Neuronal stem cell (in vitro differentiated cells): ENCODE measurements around the gene LIMS4.
"Not testable (repeated sequence)": the region's sequence is repeated elsewhere in the genome, so short reads cannot be mapped to it uniquely, and the experiment has no call there.

Source experiments
- DNase-seq: peaks from one replicate; pipeline ENCODE4 v3.0.0-alpha.2; 2013; ENCODE audit warnings: low spot score
- H2AFZ ChIP-seq: one replicate; pipeline ENCODE4 v1.6.1; 2013; ENCODE audit warnings: mild to moderate bottlenecking, low read length, inconsistent platforms
- H2AK5ac ChIP-seq: 2 replicates; pipeline ENCODE4 v1.6.1; 2013; ENCODE audit warnings: low read depth, mild to moderate bottlenecking, inconsistent platforms, low read length, moderate library complexity, mixed read lengths
- H2BK120ac ChIP-seq: 2 replicates; pipeline ENCODE4 v1.6.1; 2013; ENCODE audit warnings: low read depth, mild to moderate bottlenecking, inconsistent platforms, low read length, moderate library complexity, mixed read lengths
- H2BK12ac ChIP-seq: one replicate; pipeline ENCODE4 v1.6.1; 2013; ENCODE audit warnings: low read length, inconsistent platforms
- H2BK15ac ChIP-seq: 2 replicates; pipeline ENCODE4 v1.6.1; 2013; ENCODE audit warnings: mild to moderate bottlenecking, low read length, inconsistent platforms, mixed read lengths
- H2BK5ac ChIP-seq: one replicate; pipeline ENCODE4 v1.6.1; 2013; ENCODE audit warnings: inconsistent platforms, mild to moderate bottlenecking, low read length, moderate library complexity
- H3K14ac ChIP-seq: one replicate; pipeline ENCODE4 v1.6.1; 2013; ENCODE audit warnings: low read length, inconsistent platforms
- H3K18ac ChIP-seq: 2 replicates; pipeline ENCODE4 v1.6.1; 2013; ENCODE audit warnings: low read length, inconsistent platforms
- H3K23ac ChIP-seq: 2 replicates; pipeline ENCODE4 v1.6.1; 2013; ENCODE audit warnings: low read depth, mild to moderate bottlenecking, mixed read lengths, low read length, inconsistent platforms; ENCODE audit not compliant: poor library complexity
- H3K27ac ChIP-seq: replicated peaks from 3 replicates; pipeline ENCODE4 v1.5.1; 2013; ENCODE audit warnings: low read length, inconsistent platforms
- H3K27me3 ChIP-seq, 3 experiments: 2 replicates each; pipeline ENCODE4 v1.6.1; 2013; ENCODE audit warnings: low read length in 3 of 3, mild to moderate bottlenecking in 2 of 3, inconsistent platforms in 1 of 3, low read depth in 1 of 3, mixed read lengths in 1 of 3, moderate library complexity in 1 of 3; ENCODE audit not compliant: control insufficient read depth in 3 of 3, insufficient read depth in 3 of 3
- H3K36me3 ChIP-seq, 2 donors: replicated peaks in 1 of 2; 2 replicates each; pipeline ENCODE4 v1.6.1; 2013; ENCODE audit warnings: low read length in 2 of 2; ENCODE audit not compliant: control insufficient read depth in 2 of 2, insufficient read depth in 2 of 2
- H3K4ac ChIP-seq: 2 replicates; pipeline ENCODE4 v1.6.1; 2013; ENCODE audit warnings: inconsistent platforms, mild to moderate bottlenecking, low read length, moderate library complexity
- H3K4me1 ChIP-seq, 2 donors: 1 replicate in 1 of 2; 2 replicates in 1 of 2; pipeline ENCODE4 v1.6.1; 2013; ENCODE audit warnings: low read length in 2 of 2, low read depth in 1 of 2; ENCODE audit not compliant: control insufficient read depth in 2 of 2, insufficient read depth in 1 of 2
- H3K4me2 ChIP-seq: one replicate; pipeline ENCODE4 v1.6.1; 2013; ENCODE audit warnings: mild to moderate bottlenecking, low read length, inconsistent platforms; ENCODE audit not compliant: insufficient read depth, poor library complexity, severe bottlenecking
- H3K4me3 ChIP-seq, 2 donors: 2 replicates each; pipeline ENCODE4 v1.5.1; 2013; ENCODE audit warnings: low read length in 2 of 2, mild to moderate bottlenecking in 2 of 2, inconsistent platforms in 1 of 2, moderate library complexity in 1 of 2
- H3K79me1 ChIP-seq: one replicate; pipeline ENCODE4 v1.6.1; 2013; ENCODE audit warnings: low read depth, mild to moderate bottlenecking, inconsistent platforms, low read length, moderate library complexity
- H3K9ac ChIP-seq: one replicate; pipeline ENCODE4 v1.6.1; 2013; ENCODE audit warnings: mild to moderate bottlenecking, low read depth, low read length, inconsistent platforms; ENCODE audit not compliant: poor library complexity
- H3K9me3 ChIP-seq, 2 donors: replicated peaks in 1 of 2; 2 replicates each; pipeline versions ENCODE3 to v1.6.1; 2013; ENCODE audit warnings: low read length in 2 of 2, mild to moderate bottlenecking in 2 of 2, inconsistent platforms in 1 of 2, low read depth in 1 of 2, mixed read lengths in 1 of 2, moderate library complexity in 1 of 2; ENCODE audit not compliant: control insufficient read depth in 2 of 2, insufficient read depth in 1 of 2
- H4K8ac ChIP-seq: one replicate; pipeline ENCODE4 v1.6.1; 2013; ENCODE audit warnings: low read depth, mild to moderate bottlenecking, inconsistent platforms, low read length, moderate library complexity
- H4K91ac ChIP-seq: one replicate; pipeline ENCODE4 v1.6.1; 2013; ENCODE audit warnings: low read length, low read depth, mild to moderate bottlenecking, inconsistent platforms; ENCODE audit not compliant: poor library complexity
- WGBS, 2 donors: extraction: QIAGEN DNeasy Blood & Tissue Kit; methylation state at CpG; one replicate each; pipeline ENCODE4 v1.1.7; 2013; ENCODE audit warnings: missing lambda C conversion rate in 2 of 2, mixed read lengths in 1 of 2; ENCODE audit not compliant: insufficient read length in 2 of 2, insufficient replicate concordance in 1 of 2; ENCODE audit errors: extremely low coverage in 2 of 2; 5-methylcytosine and 5-hydroxymethylcytosine counted together

The LIMS4 gene

GRCh38 chr2:110443305-110444005, 29.2 kb downstream of the LIMS4 start:
- H3K36me3 ChIP-seq, H2BK5ac ChIP-seq, H3K4ac ChIP-seq: not testable (repeated sequence)

GRCh38 chr2:110441905-110442304, 30.7 kb downstream of the LIMS4 start:
- H3K4ac ChIP-seq, H3K79me1 ChIP-seq, H3K9ac ChIP-seq, H3K14ac ChIP-seq, H3K4me2 ChIP-seq, H3K9me3 ChIP-seq, H2BK15ac ChIP-seq, H2AFZ ChIP-seq, H3K27ac ChIP-seq, H2AK5ac ChIP-seq, H4K8ac ChIP-seq, H3K23ac ChIP-seq, H3K27me3 ChIP-seq, H4K91ac ChIP-seq, H3K4me3 ChIP-seq, H2BK120ac ChIP-seq, DNase-seq, H2BK5ac ChIP-seq, H3K18ac ChIP-seq, H3K36me3 ChIP-seq, H2BK12ac ChIP-seq, H3K4me1 ChIP-seq: not testable (repeated sequence)
- no CpG with 5 or more reads among the region's 1 CpG for WGBS, 2 donors

More at GRCh38 chr2:110443305-110444005, 29.2 kb downstream of the LIMS4 start:
- not testable (repeated sequence) for H3K4me2 ChIP-seq, H3K18ac ChIP-seq, H3K4me1 ChIP-seq, H3K9me3 ChIP-seq, H2BK15ac ChIP-seq, H3K79me1 ChIP-seq, H3K27me3 ChIP-seq, H3K14ac ChIP-seq, H2AK5ac ChIP-seq, H4K91ac ChIP-seq, H3K9ac ChIP-seq, H4K8ac ChIP-seq, H2BK12ac ChIP-seq, H3K4me3 ChIP-seq, DNase-seq, H3K23ac ChIP-seq, H3K27ac ChIP-seq, H2AFZ ChIP-seq, H2BK120ac ChIP-seq
- WGBS, 2 donors = no CpG with 5 or more reads among the region's 8 CpGs

- not testable (repeated sequence) for H3K4me3 ChIP-seq, H2AFZ ChIP-seq, H3K18ac ChIP-seq, H3K4ac ChIP-seq, H3K4me1 ChIP-seq, H2BK120ac ChIP-seq, H3K79me1 ChIP-seq, DNase-seq, H3K9me3 ChIP-seq, H2BK15ac ChIP-seq, H3K36me3 ChIP-seq, H3K23ac ChIP-seq, H3K14ac ChIP-seq, H4K91ac ChIP-seq, H2BK12ac ChIP-seq, H2AK5ac ChIP-seq, H3K9ac ChIP-seq, H3K4me2 ChIP-seq, H4K8ac ChIP-seq, H2BK5ac ChIP-seq, H3K27ac ChIP-seq, H3K27me3 ChIP-seq
- no CpG with 5 or more reads among the region's 6 CpGs for whole genome bisulfite sequencing, 2 donors
These were observed 38.1 kb downstream of the LIMS4 start for GRCh38 chr2:110434565-110434964.

GRCh38 chr2:110425725-110426124, 46.9 kb downstream of the LIMS4 start:
- not testable (repeated sequence) for H3K4me2 ChIP-seq, H3K4ac ChIP-seq, H3K9me3 ChIP-seq, H3K4me1 ChIP-seq, H2BK12ac ChIP-seq, H3K9ac ChIP-seq, H3K23ac ChIP-seq, H4K91ac ChIP-seq, H2BK5ac ChIP-seq, DNase-seq, H2BK15ac ChIP-seq, H3K4me3 ChIP-seq, H3K36me3 ChIP-seq, H3K27me3 ChIP-seq, H2AFZ ChIP-seq, H4K8ac ChIP-seq, H3K14ac ChIP-seq, H2AK5ac ChIP-seq, H2BK120ac ChIP-seq, H3K18ac ChIP-seq, H3K79me1 ChIP-seq, H3K27ac ChIP-seq
- WGBS, 2 donors = no CpG with 5 or more reads among the region's 4 CpGs
